BJ (cell line): ENCODE measurements around the gene INPP5E. TPM values are rescaled to one million over a fixed set of nuclear protein-coding genes. Genes with fewer than 3 reads are reported as not detected.

Experiments used
- CTCF ChIA-PET: fragments of 350-600 bp; formaldehyde crosslinking; extraction: SDS; loops from one replicate; lab custom pipeline; 2021; ENCODE audit warnings: antibody characterized with exemption, inconsistent platforms; lab: Yijun Ruan, JAX
- POLR2A ChIA-PET: fragments of 300-600 bp; sonication (Branson Sonifier 250); formaldehyde crosslinking; extraction: SDS; loops from one replicate; lab custom pipeline; 2021; ENCODE audit warnings: antibody characterized with exemption; lab: Charles Lee
- DNase-seq: peaks from one replicate; pipeline ENCODE4 v3.0.0-alpha.2; 2011; ENCODE audit warnings: low read depth
- H3K27me3 ChIP-seq: 2 replicates; pipeline ENCODE4 v1.6.0; 2011; ENCODE audit warnings: low read length; ENCODE audit not compliant: control insufficient read depth, insufficient read depth
- H3K36me3 ChIP-seq: 2 replicates; pipeline ENCODE4 v1.5.1; 2011; ENCODE audit warnings: low read length; ENCODE audit not compliant: control insufficient read depth, insufficient read depth
- H3K4me3 ChIP-seq: 2 replicates; pipeline ENCODE4 v1.5.1; 2011; ENCODE audit warnings: low read depth, mild to moderate bottlenecking, control low read depth, low read length
- polyA plus RNA-seq: library from polyadenylated mRNA; depleted of rRNA; stranded (reverse); fragments of >200 nt; gene quantifications from 2 replicates; pipeline ENCODE4 v1.2.3, GENCODE V29; 2011
- TF ChIP-seq, protein P1 (sequence below): IDR thresholded peaks from 2 replicates; pipeline ENCODE4 v1.5.1; 2011; ENCODE audit warnings: low read depth, mild to moderate bottlenecking, control low read depth, inconsistent platforms, low read length, moderate library complexity; ENCODE audit not compliant: insufficient read depth

Gene INPP5E
- polyA plus RNA-seq, 1 experiment: 5.6 TPM

GRCh38 chr9:136396219-136396515 lies 43.5 kb downstream of the INPP5E start:
- TF ChIP-seq, protein P1, sequence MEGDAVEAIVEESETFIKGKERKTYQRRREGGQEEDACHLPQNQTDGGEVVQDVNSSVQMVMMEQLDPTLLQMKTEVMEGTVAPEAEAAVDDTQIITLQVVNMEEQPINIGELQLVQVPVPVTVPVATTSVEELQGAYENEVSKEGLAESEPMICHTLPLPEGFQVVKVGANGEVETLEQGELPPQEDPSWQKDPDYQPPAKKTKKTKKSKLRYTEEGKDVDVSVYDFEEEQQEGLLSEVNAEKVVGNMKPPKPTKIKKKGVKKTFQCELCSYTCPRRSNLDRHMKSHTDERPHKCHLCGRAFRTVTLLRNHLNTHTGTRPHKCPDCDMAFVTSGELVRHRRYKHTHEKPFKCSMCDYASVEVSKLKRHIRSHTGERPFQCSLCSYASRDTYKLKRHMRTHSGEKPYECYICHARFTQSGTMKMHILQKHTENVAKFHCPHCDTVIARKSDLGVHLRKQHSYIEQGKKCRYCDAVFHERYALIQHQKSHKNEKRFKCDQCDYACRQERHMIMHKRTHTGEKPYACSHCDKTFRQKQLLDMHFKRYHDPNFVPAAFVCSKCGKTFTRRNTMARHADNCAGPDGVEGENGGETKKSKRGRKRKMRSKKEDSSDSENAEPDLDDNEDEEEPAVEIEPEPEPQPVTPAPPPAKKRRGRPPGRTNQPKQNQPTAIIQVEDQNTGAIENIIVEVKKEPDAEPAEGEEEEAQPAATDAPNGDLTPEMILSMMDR: no peak
- Histone ChIP-seq H3K4me3 (no peak overlapping the region), H3K27me3 (no peaks in the 10 kb centered on the region), H3K36me3 (peaks cover 54% of the 10 kb centered on the region)
- no peak for DNase-seq
- ChIA-PET POLR2A (no interaction called here), CTCF (interaction anchor here (1.1 kb wide), 1 partner anchor 42 kb away, joined by 3 read pairs; no protein-coding TSS in a partner anchor)

DNA sequence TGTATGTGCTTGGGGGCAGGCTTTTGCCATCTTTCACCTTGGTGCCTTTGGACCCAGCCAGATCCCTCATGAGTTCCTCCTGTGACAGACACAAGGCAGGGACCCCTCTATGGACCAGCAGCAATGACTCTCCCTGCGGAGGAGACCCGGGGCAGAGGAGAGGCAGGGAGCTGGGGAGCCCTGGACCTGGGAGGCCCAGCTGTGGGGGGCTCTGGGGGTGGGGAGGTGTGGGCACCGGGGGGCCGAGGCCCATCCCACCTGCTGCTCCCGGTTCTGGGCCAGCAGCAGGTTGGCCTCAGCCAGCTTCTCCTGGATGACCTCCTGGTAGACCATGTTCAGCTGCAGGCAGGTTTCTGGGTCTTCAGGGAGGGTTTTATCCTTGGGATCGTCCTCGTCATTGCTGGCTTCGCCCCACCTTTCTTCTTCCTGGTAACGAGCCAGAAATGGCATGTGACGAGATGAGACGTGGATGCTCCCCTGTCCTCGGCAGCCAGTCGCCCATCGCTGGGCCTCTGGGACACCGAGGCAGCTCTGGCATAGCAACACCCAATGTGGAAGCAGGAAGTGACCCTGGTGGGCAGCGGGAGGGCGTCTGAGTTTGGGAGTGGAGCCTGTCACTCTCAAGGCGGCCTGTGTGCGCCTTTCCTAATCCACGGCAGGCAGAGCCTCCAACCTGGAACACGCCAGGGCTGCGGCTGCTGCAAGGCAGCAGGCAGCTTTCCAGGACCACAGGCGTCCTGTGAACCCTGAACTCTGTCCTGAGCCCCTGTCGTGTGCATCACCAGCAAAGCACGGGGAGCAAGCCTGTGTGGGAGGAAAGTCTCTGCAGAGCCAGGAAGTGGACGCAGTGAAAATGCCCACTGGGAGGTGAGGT lies 44.1 kb downstream of the INPP5E start:
- H3K27me3 ChIP-seq: no peaks in the 10 kb centered on the region
- H3K4me3 ChIP-seq: no peak overlapping the region
- TF ChIP-seq, protein P1: no peak
- ChIA-PET POLR2A (no interaction called here), CTCF (interaction anchor here (1.0 to 1.1 kb wide), 2 partner anchors 42 to 83 kb away, joined by 3 to 5 read pairs; no protein-coding TSS in a partner anchor)
- no peak for DNase-seq
- H3K36me3 ChIP-seq: peaks cover 54% of the 10 kb centered on the region

- CTCF ChIA-PET: interaction anchor here (1.0 kb wide), 1 partner anchor 82 kb away, joined by 5 read pairs; no protein-coding TSS in a partner anchor
- no peak for DNase-seq
- Histone ChIP-seq H3K27me3 (no peaks in the 10 kb centered on the region), H3K36me3 (peaks cover 55% of the 10 kb centered on the region), H3K4me3 (no peak overlapping the region)
- TF ChIP-seq, protein P1: no peak
- POLR2A ChIA-PET: no interaction called here
These were observed 44.7 kb downstream of the INPP5E start for GRCh38 chr9:136395020-136395340.

DNA sequence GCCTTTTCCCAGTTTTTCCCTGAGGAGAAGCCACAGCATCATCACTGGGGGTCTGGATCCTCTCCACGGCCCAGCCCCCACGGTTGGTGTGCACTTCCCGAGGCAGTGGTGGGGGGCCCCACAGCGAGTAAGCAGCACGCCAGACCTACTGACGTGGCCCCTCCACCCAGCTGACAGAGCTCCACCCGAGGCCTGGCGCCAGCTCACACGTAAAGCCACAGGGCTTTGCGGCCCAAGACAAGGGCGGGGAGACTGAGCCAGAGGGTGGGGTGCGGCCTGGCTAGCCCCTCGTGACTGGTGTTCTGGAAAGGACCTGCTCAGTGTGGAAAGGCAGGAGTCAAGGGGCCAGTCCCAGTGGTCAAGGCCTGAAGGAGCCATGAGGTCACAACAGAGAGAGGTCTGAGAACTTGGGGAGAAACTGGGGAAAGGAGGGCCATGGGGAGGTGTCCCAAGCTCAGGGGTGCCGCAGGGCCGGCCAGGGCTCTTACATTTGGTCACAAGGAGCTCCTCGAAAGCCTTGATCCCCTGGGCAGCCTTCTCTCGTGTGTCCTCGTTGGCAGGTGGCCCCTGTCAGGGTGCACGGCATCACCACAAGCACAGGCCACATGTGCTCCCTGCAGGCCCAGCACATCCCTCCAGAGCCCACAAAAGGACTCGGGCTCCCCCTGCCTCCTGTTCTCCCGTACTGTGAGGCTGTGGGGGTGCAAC lies 45.2 kb downstream of the INPP5E start:
- Histone ChIP-seq H3K4me3 (no peak overlapping the region), H3K36me3 (peaks cover 58% of the 10 kb centered on the region), H3K27me3 (no peaks in the 10 kb centered on the region)
- ChIA-PET POLR2A (no interaction called here), CTCF (no interaction called here)
- DNase-seq: no peak
- TF ChIP-seq, protein P1: no peak

DNA sequence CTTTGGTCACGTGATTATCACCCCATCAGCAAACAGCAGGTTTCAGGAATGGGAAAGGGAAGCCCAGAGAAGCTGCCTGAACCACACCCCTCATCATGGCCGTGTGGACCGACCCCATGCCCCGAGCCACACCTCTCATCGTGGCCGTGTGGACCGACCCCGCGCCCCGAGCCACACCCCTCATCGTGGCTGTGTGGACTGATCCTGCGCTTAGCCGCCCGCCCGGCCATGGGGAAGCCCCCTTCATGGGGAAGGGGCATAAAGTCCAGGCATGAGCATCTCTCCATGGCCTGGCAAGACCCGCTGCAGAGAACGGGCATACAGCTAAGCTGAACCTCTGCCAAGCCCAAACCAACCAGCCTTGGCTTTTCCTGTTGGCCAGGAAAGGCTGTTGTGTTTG lies 46.1 kb downstream of the INPP5E start:
- POLR2A ChIA-PET: no interaction called here
- no peak for DNase-seq
- no peaks in the 10 kb centered on the region for H3K27me3 ChIP-seq
- TF ChIP-seq, protein P1: no peak
- no peak overlapping the region for H3K4me3 ChIP-seq
- CTCF ChIA-PET: interaction anchor here (1.0 kb wide), 2 partner anchors 16 to 21 kb away, joined by 3 read pairs; no protein-coding TSS in a partner anchor
- peaks cover 63% of the 10 kb centered on the region for H3K36me3 ChIP-seq
